ENCODE results near the gene S100A9. TPM values are rescaled to one million over a fixed set of nuclear protein-coding genes. Genes with fewer than 3 reads are reported as not detected.

The S100A9 gene
- polyA plus RNA-seq, 4 donors: 7.7 to 25.8 (median 17.0) TPM

DNA sequence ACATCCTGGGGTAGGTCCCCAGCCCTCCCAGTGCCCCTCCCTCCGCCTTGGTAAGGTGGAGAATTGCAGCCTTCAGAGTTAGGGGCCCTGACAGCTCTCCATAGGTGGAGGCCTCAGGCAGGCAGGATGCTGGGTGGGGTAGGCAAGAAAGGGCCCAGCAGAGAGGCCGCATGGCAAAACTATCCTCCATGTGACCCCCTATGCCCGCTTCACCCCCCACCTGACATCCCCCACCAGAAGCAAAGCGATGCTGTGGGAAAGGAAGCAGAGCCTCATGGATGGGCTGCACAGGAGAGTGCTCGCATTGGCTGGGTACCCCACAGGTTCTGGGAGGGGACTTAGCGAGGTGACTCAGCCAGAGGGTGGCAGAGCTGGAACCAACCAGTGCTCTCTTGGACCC, 1.6 kb downstream of the S100A9 start:
- no peak for DNase-seq (ENCODE audit: low read depth in 4 of 4, low spot score in 2 of 4)

GRCh38 chr1:153360190-153360589, 2.5 kb downstream of the S100A9 start:
- no peak for DNase-seq (ENCODE audit: low read depth in 4 of 4, low spot score in 2 of 4)

DNA sequence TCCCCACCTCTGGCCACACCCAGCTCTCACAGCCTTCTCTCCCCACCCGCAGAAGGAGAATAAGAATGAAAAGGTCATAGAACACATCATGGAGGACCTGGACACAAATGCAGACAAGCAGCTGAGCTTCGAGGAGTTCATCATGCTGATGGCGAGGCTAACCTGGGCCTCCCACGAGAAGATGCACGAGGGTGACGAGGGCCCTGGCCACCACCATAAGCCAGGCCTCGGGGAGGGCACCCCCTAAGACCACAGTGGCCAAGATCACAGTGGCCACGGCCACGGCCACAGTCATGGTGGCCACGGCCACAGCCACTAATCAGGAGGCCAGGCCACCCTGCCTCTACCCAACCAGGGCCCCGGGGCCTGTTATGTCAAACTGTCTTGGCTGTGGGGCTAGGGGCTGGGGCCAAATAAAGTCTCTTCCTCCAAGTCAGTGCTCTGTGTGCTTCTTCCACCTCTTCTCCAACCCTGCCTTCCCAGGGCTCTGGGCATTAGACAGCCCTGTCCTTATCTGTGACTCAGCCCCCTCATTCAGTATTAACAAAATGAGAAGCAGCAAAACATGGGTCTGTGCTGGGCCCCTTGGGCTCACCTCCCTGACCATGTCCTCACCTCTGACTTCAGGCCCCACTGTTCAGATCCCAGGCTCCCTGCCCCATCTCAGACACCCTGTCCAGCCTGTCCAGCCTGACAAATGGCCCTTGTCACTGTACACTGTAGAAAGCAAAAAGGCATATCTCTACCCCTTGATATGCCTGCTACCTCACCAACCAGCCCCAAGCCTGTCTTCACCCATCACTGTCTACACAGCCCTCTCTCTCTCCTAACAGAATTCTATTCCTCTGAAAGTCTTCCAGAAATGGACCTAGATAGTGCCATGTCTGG, 3.2 kb downstream of the S100A9 start:
- no peak for DNase-seq (ENCODE audit: low read depth in 4 of 4, low spot score in 2 of 4)

- no peak for DNase-seq (ENCODE audit: low read depth in 4 of 4, low spot score in 2 of 4)
These were observed 3.9 kb downstream of the S100A9 start for GRCh38 chr1:153361480-153362109.

DNA sequence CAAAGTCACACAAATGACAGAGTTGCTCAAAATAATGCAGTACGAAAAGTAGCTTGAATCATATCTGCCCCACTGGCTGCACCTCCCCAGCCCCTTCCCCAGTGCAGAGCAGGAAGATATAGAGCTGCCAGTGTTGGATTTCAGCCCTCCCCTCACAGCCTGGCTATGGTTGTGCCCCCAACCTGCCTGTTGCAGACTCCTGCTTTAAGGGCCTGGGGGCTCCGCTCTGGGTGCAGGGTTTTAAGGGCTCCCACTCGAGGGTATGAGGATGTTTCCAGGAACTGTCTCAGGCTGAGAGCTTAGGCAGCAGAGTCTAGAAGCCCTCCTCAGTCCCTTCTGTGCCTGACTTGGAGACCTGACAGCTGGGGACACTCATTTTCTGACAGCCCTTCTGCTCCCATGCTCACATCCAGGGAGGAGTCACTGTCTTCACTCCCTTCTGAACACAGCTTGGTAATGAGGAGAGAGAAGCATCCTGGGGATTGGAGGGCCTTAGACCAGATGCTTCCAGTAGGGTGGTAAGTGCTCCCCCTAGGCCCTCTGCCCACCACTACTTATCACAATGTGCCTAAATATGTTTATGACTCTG, 4.6 kb downstream of the S100A9 start:
- peak in 3 of 4 donors; percentile 30 to 69 (median 52) for DNase-seq (ENCODE audit: low read depth in 4 of 4, low spot score in 2 of 4)

DNA sequence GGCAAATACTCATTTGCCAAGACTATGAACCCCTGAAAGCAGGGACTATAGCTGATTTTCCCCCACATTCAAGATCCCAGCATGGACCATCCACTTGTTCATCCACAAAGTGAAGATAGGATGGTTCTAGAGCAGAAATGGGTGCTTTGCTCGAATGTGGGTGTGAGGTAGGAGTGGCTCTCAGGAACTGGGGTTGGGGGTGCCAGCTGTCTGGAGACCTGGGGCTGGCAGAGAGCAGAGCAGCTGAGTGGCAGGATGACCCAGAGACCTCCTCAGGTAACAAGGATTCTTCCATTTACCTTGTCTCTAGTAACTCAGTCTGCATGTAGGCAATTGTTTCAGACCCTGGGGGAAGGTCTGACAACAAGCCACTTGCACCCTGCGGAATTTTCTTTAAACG, 6.0 kb downstream of the S100A9 start:
- no peak for DNase-seq (ENCODE audit: low read depth in 4 of 4, low spot score in 2 of 4)

DNA sequence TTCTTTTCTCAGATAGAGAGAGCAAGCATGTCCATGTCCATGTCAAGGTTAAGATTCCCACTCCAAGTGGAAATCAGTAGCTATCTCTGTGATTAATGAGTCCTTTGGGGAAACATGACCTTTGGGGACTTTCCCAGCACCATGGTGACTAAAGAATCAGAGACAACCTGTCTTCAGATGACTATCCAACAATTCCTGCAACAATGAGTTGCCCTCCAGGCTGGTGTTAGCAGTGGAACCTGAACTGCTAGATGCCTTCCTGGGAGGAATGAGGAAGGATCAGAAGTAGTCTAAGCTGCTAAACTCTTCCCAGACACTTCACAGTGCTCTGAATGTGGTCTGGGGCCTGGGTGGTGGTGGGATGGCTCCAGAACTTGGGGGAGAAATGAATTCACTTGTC, 6.5 kb downstream of the S100A9 start:
- DNase-seq (ENCODE audit: low read depth in 4 of 4, low spot score in 2 of 4): no peak

GRCh38 chr1:153364766-153365666, 7.4 kb downstream of the S100A9 start:
- DNase-seq (ENCODE audit: low read depth in 4 of 4, low spot score in 2 of 4): no peak

DNA sequence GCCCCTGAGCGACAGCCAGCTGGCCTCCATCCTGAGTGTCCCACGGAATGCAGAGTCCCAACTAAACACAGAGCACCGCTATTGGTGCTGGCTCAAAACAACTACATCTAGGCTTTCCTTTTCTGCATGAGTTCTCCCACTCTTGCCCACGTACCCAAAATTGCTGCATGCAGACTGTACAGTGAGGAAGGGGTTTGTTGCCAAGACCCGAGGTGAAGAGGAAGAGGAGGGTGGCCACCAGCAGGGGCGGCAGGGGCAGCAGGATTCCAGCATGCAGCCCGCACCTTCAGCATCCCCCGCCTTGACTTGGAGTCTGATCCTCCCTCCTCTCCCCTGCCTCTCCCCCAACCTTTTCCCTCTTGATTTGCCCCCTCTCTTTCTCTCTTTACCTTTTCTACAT, 8.0 kb downstream of the S100A9 start:
- DNase-seq (ENCODE audit: low read depth in 4 of 4, low spot score in 2 of 4): no peak

GRCh38 chr1:153366261-153366660, 8.6 kb downstream of the S100A9 start:
- no peak for DNase-seq (ENCODE audit: low read depth in 4 of 4, low spot score in 2 of 4)

- DNase-seq (ENCODE audit: low read depth in 4 of 4, low spot score in 2 of 4): no peak
These were observed 9.4 kb downstream of the S100A9 start for GRCh38 chr1:153367090-153367489.

- no peak for DNase-seq (ENCODE audit: low read depth in 4 of 4, low spot score in 2 of 4)
These were observed 10.8 kb downstream of the S100A9 start for GRCh38 chr1:153368495-153368894.

DNA sequence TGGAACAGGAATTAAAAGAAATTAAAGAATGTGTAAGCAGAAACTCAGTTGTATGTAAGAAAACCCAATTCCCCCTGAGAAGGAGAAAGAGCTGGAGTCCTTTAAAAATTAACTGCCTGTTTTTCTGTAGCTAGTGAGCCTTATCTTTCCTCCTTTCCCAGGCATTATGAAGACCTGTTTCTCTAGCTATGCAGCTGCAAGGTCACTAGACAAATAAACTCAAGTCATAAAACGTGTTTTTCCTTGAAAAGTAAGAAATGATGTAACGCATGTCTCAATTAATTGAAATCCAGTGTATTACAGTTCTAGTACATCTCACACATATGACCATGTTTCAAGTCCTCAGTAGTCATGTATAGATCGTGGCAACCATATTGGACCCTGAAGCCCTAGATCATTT, 12.5 kb downstream of the S100A9 start:
- DNase-seq (ENCODE audit: low read depth in 4 of 4, low spot score in 2 of 4): no peak

DNA sequence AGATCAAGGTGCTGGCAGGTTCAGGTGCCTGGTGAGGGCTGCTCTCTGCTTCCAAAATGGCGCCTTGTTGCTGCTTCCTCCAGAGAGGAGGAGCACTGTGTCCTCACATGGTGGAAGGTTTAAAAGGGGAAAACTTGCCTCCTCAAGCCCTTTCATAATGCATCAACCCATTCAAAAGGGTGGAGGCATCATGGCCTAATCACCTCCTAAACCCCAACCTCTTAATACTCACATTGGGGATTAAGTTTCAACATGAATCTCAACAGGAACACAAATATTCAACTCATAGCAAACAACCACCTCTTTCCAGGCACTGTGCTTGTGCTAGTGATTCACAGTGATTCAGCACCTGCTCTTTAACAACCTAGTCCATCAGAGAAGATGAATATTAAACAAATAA, 13.6 kb downstream of the S100A9 start:
- DNase-seq (ENCODE audit: low read depth in 4 of 4, low spot score in 2 of 4): no peak

DNA sequence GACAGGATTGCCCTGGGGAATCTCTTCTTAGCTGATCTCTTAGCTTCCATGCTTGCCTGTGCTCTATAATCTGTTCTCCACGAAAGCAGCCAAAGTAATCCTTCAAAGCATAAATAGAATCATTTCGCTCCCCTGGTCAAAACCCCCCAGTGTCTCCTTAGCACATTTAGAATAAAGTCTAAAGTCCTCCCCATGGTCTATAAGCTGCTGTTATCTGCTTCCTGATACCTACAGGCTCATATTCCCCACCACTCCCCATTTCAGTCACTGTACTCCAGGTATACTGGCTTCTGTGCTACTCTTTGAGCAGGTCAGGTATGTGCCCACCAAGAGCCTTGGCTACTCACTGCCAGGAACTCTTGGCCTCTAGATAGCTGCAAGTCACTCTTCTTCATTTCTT, 14.9 kb downstream of the S100A9 start:
- no peak for DNase-seq (ENCODE audit: low read depth in 4 of 4, low spot score in 2 of 4)

DNA sequence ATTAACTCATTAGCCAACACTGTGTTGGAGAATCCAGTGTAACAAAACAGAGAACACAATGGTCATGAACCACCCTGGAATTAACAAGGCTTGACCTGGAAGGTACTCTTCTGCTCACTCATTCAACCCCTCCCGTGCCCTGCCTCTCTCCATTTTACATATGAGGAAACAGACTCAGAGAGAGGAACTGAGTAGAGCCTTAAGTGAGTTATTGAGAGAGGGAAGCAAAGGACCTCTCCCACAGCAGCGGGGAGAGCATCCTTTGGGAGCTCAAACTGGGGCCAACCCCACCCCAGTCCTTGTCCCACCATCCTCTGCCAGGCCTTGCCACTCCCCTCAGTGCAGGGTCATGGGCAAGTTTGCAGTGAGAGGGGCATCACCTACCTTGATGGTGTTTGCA, 16.4 kb downstream of the S100A9 start:
- no peak for DNase-seq (ENCODE audit: low read depth in 4 of 4, low spot score in 2 of 4)

- DNase-seq (ENCODE audit: low read depth in 4 of 4, low spot score in 2 of 4): no peak
These were observed 17.9 kb downstream of the S100A9 start, which contains the start of gene S100A12 for GRCh38 chr1:153375511-153375910. TSS of gene S100A12 (minus strand) at chr1:153375621. CDS start at chr1:153374592, 1,029 bp downstream.

DNA sequence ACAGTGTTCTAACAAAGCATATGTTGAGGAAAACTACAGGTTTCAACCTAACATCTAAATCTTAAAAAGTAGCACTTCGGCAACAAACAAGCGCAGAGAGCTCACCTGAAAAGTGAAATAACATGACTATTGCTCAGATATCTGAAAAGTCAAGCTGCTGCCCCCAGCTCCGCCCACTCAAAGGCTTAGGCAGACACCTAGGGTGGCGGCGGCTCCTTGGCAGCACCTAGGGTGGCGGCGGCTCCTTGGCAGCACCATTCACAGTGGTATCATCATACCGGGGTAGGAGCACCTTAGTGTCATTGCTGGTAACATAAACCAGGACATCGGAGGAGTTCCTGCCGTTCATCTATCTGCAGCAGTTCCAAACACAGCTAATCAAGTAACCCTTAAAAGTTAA, 21.9 kb downstream of the S100A9 start:
- no peak for DNase-seq (ENCODE audit: low read depth in 4 of 4, low spot score in 2 of 4)

DNA sequence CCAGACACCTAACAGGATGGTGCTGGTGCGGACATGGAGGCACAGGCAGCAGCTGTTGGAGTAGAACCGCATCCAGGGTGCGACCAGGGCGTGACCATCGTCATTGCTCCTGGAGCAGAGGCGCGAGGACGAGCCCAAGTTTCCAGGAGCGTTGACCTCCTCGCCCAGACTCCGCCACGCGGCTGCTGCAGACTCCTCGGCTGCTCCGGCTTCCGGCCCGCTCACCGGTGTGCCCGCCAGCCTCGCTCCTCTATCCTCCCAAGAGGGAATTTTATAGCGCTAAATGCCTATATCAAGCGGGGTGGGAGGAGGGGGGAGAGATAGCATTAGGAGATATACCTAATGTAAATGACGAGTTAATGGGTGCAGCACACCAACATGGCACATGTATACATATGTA, 23.1 kb downstream of the S100A9 start:
- DNase-seq (ENCODE audit: low read depth in 4 of 4, low spot score in 2 of 4): no peak

DNA sequence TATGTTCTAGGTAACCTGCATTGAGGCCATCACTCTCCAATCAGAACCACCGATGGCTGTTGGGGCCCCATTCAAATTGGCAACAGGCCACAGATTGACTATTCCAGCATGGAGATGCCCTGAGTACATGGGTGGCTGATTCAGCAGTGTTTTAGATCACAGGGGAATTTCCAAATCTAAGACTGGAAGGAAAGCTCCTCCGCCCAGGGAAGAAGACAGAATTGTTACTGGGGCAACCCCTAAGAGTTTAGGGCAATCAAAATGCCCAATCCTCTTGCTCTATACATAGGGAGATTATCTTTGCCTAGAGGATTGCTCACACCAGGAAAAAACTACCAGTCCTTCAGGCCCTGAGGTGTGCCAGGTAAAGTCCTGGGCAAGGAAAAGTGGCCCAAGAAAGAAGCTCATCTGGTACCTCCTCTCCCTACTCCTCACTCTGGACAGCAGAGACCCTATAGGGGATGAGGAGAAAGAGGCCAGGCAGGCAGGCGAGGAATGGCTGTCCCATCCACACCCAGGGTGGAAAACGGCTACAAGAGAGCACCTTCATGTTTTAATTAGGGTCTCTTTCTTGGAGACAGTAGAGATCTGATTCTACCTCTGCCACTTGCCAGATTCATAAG, 27.4 kb downstream of the S100A9 start:
- DNase-seq (ENCODE audit: low read depth in 4 of 4, low spot score in 2 of 4): no peak

All from left renal cortex interstitium (tissue), 4 donors.